Stimulated activated CD4-positive, alpha-beta T cell treated with anti-CD3 and anti-CD28 coated beads, Interleukin-4, amount 100 ng/mL, for 1 hour (primary cell): ENCODE measurements around the gene SLC3A2.
"Not testable (repeated sequence)": the region's sequence is repeated elsewhere in the genome, so short reads cannot be mapped to it uniquely, and the experiment has no call there.

Experiments
- DNase-seq: peaks from one replicate; pipeline ENCODE4 v3.0.0-alpha.2; 2020

SLC3A2 gene

DNA sequence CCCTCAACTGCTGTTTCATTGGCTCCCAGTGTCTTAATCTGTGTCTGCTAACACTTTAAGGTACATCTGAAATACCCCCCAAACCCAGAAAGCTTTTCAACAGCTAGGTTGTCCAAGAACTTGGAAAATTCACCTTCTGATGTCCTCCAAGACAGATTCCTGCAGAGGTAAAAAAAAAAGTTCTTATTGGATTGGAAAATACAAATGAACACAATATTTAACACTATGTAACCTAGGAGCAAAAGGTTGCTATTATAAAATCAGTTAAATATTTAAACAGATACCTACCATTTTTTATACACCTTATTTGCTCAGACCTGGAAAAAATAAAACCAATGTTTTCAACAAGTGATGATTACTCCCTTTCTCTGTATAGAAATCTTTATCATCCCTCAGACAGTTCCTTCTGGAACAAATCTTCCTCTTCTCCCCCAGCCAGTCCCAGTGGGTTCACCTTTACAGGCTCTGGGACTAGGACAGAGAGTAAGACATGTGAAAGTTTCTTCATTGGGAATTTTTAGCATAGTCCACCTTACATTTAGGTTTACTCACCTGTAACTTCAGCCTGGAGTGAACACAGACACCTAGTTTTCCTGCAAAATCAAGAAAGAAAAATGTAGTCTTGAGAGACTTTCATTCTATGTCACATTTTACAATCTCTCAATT lies 28.0 kb upstream of the SLC3A2 start:
- no peak for DNase-seq

DNA sequence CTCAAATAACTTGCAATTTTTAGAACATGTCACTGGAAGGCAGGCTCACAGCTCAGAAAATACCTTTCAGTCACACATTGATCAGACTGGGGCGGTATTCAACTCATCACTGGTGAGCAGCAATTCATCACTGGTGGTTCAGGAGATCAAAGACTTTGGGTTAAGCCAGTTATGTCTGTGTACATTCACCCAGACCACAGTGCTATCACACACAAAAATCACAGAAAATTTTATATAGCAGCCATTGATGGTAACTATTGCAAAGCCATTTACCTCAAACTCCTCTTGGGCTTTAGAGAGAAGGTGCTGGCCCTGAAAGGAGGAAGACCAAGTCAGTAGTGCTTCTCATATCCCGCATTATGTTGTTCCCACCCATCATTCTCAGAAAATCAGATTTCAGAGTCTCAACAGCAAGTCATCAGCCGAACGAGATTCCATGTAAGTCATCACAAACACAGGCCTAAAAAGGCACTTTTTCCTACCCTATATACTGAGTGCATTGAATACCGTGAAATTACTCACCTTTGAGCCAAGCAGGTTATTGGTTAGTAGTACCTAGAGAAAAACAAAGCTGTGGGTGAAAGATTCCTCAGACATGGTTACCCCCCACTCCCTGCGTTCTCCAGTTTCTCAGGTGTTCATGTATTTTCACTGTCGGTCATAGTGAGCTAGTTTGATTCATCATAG lies 27.3 kb upstream of the SLC3A2 start:
- DNase-seq = no peak

DNA sequence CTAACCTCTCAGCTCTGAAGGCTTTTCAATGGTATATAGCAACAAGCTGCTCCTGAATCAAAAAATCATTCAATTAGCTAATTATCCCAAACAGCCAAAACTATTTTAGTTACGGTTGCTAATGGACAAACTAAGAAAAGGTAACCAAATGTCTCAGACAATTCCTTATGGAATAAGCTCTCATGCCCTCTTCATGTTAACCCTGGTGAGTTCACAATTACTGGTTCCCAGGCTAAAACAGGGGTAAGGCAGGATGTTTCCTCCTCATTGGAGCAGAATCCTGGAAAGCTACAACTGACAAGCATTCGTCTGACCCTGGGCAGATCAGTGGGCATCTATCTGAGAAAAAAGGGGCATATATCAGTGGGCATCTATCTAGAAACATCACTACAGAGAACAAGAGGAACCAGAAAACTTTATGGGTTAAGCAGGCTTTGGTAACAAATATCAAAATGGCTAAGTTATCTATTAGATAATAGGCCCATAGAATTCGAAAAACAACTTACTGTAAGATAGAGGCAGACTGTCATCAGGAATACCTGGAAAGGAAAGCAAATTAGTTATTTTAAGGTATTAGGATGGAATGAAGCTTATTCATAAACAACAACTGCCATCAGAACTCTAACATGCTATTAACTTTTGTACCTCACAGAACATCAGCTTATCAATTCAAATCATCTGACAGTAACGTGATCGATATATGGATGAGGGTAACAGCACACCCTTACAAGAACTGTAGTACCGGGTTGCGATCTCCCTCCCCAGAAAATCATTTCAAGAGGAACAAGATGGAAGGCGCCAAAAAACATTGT lies 26.5 kb upstream of the SLC3A2 start:
- no peak for DNase-seq

- no peak for DNase-seq
Measured at GRCh38 chr11:62854825-62855570, 25.7 kb upstream of the SLC3A2 start.

DNA sequence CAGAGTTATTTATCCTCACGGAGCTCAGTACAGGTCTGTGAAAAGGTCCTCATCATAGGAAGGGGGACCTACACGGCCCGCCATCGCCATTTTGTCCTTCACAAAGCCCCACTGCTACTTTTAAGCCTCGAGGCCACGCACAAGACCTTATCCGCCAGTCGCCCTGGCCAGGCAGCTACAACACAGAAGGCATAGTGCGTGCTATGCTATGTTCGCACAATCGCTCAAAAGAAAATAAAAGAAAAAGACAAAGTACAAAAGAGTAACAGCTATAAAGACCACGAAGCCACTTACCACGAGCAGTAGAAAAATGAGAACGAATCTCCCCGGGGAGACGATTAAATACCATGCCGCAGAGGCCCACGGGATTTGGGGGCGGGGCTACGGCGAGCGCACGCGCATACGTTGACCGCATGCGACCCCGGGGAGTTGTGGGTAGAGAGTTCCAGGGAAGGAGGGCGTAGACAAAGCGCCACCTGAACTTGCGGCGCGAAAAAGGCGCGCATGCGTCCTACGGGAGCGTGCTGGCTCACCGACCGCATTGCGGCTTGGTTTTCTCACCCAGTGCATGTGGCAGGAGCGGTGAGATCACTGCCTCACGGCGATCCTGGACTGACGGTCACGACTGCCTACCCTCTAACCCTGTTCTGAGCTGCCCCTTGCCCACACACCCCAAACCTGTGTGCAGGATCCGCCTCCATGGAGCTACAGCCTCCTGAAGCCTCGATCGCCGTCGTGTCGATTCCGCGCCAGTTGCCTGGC lies 24.9 kb upstream of the SLC3A2 start:
- DNase-seq = peak; percentile 96

- no peak for DNase-seq
Measured at GRCh38 chr11:62856333-62856895, 24.3 kb upstream of the SLC3A2 start.

DNA sequence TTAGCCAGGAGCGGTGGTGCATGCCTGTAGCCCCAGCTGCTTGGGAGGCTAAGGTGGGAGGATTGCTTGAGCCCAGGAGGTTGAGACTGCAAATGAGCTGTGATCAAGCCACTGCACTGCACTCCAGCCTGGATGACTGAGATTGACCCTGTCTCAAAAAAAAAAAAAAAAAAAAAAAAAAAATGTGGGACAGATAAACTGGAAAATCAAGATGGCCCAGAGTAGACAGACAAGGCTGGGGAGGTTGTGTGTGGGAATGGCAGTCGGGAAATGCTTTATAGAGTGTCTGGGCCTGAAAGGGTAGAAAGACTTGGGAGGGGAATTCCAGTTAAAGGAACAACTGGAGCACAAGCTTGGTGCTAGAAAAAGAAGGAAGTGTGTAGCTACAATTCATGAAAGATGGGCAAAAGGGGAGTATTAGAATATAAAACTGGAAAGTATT lies 23.1 kb upstream of the SLC3A2 start:
- no peak for DNase-seq

- no peak for DNase-seq
Measured at GRCh38 chr11:62858201-62858600, 22.5 kb upstream of the SLC3A2 start.

DNA sequence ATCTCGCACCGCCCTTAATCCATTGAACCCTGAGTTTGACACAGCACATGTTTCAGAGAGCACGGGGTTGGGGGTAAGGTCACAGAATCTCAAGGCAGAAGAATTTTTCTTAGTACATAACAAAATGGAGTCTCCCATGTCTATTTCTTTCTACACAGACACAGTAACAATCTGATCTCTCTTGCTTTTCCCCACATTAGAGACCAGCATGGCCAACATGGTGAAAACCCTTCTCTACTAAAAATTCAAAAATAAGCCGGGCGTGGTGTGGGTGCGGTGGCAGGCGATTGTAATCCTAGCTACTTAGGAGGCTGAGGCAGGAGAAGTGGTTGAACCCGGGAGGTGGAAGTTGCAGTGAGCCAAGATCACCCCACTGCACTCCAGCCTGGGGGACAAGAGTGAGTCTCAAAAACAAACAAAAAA lies 21.4 kb upstream of the SLC3A2 start:
- DNase-seq = not testable (repeated sequence)

- no peak for DNase-seq
Measured at GRCh38 chr11:62860835-62861563, 19.7 kb upstream of the SLC3A2 start.

DNA sequence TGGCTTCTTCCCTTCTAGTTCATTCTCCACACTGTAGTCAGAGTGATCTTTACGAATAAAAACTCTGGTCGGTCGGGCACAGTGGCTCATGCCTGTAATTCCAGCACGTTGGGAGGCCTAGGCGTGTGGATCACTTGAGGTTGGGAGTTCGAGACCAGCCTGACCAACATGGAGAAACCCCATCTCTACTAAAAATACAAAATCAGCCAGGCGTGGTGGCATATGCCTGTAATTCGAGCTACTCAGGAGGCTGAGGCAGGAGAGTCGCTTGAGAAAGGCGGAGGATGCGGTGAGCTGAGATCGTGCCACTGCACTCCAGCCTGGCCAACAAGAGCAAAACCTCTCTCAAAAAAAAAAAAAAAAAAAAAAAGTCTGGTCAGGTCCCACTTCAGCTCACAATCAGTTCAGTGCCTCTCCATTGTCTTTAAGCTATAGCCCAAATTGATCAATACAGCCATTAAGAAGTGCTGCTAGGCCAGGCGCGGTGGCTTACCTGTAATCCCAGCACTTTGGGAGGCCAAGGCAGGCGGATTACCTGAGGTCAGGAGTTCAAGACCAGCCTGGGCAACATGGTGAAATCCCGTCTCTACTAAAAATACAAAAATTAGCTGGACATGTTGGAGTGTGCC lies 19.0 kb upstream of the SLC3A2 start:
- not testable (repeated sequence) for DNase-seq

DNA sequence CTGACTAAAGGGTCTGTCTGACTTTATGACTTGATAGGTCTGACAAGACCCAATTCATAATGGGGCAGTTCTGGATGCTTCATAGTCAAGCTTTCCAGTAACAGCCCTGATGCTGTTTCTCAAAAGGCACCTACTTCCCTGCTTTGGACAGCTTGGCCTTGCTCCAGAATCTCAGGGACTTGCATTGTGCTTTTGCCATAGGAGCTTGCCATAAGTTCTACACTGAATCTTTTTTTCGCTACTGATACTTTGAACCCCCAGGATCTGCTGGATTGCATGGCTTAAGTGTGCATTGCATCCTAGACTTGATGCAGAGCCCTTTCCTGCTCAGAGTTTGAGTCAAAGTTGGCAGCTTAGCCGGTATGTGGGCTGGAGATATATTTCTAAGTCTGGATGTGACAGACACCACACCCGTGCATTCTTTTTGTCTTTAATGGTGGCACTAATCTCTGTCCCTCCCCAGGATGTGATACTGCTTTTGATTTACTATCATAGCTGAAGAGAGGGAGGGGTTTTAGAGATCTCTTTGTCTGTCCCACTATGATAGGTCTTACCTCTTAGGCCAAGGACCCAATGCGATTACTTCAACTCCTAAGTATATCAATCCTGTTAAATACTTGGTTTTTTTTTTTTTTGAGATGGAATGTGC lies 16.9 kb upstream of the SLC3A2 start:
- no peak for DNase-seq

- DNase-seq = no peak
Measured at GRCh38 chr11:62865635-62866034, 15.1 kb upstream of the SLC3A2 start.

GRCh38 chr11:62874851-62875250 lies 5.8 kb upstream of the SLC3A2 start:
- no peak for DNase-seq

- DNase-seq = no peak
Measured at GRCh38 chr11:62875698-62876478, 4.8 kb upstream of the SLC3A2 start.

- no peak for DNase-seq
Measured at GRCh38 chr11:62876712-62877111, 4.0 kb upstream of the SLC3A2 start.

DNA sequence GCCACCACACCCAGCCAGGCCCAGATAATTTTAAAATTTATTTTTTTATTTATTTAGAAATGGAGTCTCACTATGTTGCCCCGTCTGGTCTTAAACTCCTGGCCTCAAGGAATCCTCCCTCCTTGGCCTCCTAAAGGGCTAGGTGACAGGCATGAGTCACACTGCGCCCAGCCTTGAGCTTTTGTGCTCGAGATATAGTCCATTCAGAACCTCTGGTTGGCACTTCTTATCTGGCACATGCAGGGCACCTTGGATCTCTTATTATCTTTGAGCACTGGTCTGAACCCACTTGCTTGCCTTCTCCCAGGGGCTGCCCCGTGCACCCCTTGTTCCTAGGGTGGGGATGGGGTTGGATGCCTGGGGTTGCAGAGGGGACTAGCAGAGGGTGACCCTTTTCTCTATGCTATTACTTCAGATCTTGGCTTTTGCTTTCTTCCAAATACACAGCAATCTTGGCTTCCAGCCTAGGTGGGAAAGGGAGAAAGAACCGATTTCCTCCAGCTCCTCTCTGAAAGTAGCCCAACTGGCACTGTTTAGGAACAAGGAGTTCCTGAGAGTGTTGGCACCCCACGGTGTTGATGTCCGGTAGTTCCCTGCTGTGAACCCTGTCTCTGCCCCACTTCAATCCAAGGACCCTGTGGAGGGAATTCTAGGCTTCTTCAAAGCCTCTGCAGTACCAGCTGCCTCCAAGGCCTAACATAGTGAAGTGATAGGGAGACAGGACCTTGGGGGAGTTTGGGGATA lies 1.3 kb upstream of the SLC3A2 start:
- DNase-seq = no peak

DNA sequence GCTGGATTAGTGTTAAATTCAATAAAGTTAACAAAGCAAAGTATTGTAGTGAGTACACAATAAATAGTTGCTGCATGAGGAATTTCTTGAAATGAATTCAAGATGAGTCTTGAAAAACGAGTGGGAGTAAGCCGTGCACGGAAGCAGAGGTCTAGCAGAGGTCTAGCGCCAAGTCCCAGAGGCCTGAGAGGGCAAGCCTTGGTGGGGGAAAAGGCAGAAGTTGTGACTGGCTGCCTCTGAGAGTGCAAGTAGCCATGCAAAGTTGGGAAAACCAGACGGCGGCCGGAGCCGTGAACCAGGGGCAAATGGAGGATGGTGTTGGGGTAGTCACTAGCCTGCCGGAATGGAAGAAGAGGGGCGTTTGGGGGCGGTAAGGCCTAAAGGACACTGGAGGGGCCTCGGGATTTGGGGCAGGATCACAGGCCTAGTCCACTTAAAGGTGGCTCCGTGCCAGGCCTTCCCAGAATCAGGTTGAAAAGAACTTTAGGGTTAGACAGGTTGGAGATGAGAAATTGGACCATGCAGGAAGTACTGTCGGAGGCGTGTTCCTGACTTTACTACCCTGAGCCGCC lies 379 bp upstream of the SLC3A2 start:
- DNase-seq = no peak
